Right kidney (tissue), 1 donor: ENCODE measurements around the gene DNAAF2.
"Not testable (repeated sequence)": the region's sequence is repeated elsewhere in the genome, so short reads cannot be mapped to it uniquely, and the experiment has no call there.

Experiments
- DNase-seq: peaks from one replicate; pipeline ENCODE4 v3.0.0-alpha.2; 2016

The DNAAF2 gene

DNA sequence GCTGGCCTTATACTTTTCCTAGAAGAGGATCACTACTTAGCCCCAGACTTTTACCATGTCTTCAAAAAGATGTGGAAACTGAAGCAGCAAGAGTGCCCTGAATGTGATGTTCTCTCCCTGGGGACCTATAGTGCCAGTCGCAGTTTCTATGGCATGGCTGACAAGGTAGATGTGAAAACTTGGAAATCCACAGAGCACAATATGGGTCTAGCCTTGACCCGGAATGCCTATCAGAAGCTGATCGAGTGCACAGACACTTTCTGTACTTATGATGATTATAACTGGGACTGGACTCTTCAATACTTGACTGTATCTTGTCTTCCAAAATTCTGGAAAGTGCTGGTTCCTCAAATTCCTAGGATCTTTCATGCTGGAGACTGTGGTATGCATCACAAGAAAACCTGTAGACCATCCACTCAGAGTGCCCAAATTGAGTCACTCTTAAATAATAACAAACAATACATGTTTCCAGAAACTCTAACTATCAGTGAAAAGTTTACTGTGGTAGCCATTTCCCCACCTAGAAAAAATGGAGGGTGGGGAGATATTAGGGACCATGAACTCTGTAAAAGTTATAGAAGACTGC lies 12.9 kb downstream of the DNAAF2 start:
- no peak for DNase-seq

DNA sequence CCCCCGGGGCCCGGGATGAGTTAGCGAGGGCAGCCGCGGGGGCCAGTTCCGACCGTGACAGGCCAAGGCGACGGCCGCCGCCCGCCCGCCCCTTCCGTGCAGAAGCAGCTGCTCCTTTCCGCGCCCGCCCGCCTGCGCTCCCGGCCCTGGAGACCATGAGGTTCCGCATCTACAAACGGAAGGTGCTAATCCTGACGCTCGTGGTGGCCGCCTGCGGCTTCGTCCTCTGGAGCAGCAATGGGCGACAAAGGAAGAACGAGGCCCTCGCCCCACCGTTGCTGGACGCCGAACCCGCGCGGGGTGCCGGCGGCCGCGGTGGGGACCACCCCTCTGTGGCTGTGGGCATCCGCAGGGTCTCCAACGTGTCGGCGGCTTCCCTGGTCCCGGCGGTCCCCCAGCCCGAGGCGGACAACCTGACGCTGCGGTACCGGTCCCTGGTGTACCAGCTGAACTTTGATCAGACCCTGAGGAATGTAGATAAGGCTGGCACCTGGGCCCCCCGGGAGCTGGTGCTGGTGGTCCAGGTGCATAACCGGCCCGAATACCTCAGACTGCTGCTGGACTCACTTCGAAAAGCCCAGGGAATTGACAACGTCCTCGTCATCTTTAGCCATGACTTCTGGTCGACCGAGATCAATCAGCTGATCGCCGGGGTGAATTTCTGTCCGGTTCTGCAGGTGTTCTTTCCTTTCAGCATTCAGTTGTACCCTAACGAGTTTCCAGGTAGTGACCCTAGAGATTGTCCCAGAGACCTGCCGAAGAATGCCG lies 13.7 kb downstream of the DNAAF2 start:
- no peak for DNase-seq

DNA sequence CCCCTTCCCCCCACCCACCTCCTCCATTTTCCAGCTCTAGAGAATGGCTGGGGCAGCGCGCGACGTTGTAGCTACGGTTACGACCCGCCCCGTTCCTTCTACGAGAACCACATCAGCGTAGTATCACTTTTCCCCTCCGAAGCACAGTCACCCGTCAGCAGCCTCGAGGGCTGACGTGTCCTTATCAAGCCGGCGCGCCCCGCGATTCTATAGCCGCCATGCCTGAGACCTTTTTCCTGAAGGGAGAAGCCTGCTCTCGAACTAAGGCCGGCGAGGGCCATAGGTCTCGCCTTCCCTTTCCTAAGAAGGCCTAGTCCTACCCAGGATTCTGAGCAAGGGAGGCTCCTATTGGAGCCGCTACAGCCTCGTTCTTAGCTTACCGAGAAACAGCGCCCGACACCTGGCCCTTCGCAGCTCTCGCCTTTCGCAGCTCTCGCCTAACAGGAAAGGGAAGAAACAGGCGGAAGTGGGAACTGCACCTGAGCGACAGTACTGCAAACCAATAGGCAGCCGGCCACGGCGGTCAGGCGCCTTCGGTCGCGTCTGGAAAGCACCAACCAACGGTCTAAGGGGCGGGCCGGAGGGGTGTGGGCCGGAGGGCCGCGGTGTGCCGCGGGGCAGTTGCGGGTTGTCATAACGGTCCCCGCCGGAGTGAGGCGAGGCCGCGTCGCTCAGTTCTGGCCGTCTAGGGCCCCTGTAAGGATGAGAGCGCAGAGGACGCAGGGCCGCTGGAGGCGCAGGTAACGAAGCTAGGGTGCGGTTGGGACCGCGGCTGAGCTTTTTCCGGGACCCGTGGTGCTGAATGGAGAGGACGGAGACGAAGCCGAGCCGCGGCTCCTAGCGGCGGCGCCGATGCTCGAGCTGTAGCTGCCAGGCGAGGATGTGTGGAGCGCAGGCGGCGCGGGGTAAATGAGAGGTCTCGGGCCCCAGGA lies 14.6 kb downstream of the DNAAF2 start, which contains the start of the genes MGAT2 and RPL36AL:
Gene MGAT2 (plus strand): TSS at position 618 of the 932 bp plus-strand sequence. CDS start 470 bp downstream, outside the sequence.
Gene RPL36AL (minus strand): TSS at position 445 of the 932 bp plus-strand sequence. CDS start 1,522 bp downstream, outside the sequence.
- peak; percentile 98 for DNase-seq

DNA sequence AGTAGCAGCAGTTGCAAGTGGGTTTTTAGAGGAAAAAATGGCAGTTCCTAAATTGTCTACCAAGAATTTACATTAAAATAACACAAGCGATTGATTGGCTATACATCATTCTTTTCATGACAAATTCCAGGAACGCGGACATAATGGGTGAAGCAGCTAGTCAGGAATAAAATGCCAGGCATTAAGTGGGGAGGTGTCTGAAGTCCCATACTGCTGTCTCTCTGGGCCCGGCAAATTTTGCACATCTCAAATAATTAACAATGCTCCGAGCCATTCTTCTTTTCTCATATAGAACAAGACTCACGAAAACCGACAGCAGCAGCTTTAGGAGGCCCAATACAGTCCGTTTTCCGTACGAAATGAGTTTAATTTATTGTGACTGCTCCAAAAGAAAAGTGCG lies 15.3 kb downstream of the DNAAF2 start:
- no peak for DNase-seq

DNA sequence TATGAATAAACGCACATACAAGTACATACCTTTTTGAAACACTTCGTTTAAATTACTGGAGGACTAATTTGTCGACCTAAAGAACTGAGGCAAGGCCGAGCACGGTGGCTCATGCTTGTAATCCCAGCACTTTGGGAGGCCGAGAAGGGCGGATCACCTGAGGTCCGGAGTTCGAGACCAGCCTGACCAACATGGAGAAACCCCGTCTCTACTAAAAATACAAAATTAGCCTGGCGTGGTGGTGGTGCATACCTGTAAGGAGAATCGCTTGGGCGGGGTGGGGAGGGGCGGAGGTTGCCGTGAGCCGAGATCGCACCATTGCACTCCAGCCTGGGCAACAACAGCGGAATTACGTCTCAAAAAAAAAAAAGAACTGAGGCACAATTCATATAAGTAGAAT lies 15.8 kb downstream of the DNAAF2 start:
- not testable (repeated sequence) for DNase-seq

DNA sequence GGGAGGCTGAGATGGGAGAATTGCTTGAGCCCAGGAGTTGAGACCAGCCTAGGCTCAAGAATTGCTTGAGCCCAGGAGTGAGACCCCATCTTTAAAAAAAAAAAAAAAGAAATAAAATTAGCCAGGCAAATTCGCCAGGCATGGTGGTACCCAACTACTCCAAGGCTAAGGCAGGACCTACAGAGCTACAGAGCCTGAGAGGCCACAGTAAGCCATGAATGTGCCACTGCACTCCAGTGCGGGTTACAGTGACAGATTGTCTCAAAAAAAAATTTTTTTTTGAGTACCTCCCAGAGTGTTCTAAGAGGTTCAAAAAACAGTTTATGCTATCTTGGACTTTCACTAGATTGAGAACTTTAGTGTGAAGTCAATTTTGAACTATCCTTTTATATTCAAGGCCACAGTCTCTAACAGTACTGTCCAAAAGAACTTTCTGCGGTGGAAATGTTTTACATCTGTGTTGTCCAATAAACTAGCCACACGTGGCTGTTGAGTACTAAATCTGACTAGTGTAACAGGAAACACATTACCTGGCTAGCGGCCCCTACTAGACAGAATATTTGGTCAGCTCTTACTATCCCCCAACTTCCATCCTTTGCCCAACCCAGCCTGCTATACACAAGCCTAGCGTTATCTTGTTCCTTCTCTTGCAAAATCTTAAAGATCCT lies 17.1 kb downstream of the DNAAF2 start:
- no peak for DNase-seq

DNA sequence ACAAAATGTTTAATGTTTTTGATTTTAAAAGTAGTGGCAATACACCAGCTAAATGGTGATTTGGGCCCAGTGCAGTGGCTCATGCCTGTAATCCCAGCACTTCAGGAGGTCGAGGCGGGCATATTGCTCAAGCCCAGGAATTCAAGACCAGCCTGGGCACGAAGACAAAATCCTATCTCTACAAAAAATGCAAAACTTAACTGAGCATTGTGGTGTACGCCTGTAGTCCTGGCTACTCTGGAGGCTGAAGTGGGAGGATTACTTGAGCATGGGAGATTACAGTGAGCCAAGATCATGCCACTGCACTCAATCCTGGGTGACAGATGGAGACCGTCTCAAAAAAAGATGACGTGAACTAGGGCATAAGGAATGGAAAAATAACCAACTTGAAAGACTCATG lies 19.3 kb downstream of the DNAAF2 start:
- no peak for DNase-seq

DNA sequence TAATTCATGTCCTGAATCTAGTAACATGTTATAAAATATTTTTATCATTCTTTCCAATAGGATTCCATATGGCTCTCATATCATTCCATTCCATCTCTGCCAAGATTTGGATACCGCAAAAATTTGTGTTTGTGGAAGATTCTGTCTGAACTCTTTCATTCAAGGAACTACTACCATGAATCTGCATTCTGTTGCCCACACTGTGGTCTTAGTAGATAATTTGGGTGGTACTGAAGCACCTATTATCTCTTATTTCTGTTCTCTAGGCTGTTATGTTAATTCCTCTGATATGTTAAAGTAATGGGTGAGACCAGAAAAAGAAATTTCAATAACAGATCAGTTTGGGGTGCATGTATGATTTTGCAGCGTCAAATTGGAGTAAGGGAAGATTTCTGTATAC lies 20.8 kb downstream of the DNAAF2 start:
- DNase-seq = no peak

DNA sequence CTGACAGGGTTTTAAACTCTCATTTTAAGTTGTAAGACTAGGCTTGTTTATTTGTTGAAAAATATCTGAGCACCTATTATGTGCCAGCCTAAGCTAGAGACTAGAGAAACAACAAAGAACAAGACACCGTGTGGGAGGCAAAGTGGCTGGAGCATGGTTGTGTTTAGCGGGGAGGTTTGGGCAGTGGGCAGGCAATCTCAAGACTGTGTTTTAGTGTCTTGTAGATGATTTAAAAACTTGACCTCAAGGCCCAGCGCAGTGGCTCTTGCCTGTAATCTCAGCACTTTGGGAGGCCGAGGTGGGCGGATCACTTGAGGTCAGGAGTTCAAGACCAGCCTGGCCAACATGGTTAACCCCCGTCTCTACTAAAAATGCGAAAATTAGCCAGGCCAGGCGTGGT lies 22.4 kb downstream of the DNAAF2 start:
- no peak for DNase-seq

DNA sequence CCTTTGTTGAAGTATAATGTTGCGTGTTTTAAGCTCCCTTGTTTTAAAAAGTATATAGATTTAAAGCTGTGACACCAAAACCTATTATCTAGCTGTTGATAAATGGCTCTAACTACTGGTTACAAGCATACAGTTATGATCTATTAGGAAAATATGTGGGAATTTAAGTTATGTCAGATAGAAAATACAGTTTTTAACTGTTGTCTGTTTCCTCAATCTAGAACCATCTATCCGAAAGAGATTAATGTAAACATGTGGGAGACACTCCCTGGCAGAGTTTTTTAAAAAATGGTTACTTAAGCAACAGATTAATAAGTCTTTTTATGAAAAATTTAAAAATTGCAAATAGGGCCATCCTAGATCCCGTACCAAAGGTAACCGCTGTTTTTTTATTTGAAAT lies 22.8 kb downstream of the DNAAF2 start:
- no peak for DNase-seq

DNA sequence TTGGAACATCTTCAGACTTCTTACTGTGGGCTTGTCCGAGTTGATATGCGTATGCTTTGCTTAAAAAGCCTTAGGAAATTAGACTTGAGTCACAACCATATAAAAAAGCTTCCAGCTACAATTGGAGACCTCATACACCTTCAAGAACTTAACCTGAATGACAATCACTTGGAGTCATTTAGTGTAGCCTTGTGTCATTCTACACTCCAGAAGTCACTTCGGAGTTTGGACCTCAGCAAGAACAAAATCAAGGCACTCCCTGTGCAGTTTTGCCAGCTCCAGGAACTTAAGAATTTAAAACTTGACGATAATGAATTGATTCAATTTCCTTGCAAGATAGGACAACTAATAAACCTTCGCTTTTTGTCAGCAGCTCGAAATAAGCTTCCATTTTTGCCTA lies 27.5 kb downstream of the DNAAF2 start:
- no peak for DNase-seq

DNA sequence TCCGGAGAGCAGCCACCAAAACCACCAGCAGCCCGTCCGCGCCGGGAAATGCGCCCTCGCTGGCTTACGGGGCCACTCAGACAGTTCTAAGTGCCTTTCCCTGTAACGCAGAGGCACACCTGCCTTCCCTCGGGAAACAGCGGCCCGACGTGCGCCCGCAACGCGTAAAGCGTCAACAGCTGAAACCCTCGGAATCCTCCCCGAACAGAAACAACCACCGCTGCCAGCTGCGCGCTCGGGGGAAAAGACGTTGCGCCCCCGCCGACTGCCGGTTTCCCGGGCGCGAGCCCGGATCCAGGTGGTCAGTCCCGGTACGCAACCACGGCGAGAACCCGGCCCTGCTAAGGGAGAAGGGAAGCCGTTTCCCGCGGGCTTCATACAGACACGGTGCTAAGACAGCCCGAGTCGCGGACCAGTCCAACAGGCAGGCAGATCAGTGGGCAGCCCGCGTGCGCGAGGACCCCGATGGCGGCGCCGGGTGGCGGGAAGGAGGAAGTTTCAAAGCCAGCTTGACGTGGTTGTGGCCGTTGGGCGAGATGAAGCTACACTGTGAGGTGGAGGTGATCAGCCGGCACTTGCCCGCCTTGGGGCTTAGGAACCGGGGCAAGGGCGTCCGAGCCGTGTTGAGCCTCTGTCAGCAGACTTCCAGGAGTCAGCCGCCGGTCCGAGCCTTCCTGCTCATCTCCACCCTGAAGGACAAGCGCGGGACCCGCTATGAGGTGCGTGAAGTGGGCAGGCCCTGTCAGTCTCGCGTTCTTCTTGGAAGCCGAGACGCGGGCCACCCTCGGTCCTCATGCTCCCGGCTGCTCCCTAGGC lies 36.4 kb downstream of the DNAAF2 start, which contains the start of gene LRR1:
Gene LRR1 (plus strand): TSS at position 456 of the 816 bp plus-strand sequence. CDS start 81 bp downstream, at position 537.
- DNase-seq = peak; percentile 99

DNA sequence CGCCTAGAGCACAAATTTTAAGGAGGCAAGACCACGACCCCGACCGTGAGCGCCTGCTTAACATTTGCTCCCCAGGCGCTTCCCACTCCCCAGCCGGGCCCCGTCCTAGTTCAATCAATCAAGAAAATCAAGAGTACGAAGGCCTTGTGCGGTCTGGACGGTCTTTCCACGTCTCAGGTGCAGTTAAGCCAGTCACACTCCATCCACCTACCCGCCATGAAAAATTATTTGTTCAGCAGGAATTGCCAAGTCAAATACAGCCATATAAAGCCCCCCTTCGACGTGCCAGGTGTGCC lies 36.9 kb downstream of the DNAAF2 start:
- DNase-seq = no peak

DNA sequence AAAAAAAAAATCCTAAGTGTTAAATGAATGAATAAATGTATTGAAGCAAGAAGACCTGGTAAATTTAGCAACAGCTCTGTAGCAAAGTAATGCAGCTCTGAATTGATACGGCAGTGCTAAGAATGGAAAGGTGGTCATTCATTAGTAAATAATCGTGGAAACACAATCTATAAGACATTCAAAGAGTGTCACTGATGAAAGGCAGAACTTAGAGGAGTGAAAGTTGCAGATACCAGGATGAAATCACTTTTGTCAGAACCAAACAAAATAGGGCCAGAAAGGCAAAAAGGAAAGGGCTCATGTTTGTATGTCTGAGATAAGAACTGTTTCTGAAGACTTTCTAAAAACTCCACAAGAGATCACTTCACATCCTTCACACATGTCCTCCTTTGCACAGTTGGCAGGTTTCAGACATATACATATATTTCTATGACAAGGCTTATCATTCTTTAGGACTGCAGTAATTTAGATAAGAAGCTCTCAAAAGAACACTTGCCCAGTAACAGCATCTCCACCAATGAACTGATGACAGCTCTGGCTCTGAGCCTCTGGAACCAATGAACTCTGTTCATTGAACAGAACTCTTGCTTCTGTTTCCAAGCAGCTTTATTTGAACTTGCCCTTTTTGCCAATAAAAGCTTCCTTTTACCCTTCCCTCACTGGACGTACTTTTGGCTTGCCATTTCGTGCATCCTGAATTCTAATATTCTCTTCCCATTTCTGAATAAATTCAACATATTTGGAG lies 40.5 kb downstream of the DNAAF2 start:
- no peak for DNase-seq

DNA sequence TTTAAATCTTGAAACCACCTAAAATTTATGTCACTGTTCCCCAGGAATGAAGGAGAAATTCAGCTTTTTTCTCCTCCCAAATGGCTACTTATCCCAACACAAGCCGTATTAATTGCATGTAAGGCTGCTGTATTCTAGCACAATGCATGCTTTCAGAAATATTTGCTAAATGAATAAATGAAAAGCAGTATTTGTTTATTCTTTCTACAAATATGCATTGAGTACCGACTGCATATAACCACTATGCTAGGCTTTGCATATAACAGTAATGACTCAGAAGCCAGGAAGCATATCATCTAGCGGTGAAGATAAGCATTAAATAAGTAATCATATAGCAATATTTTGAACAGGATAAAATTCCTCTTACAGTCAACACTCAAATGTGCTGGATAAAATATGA lies 42.0 kb downstream of the DNAAF2 start:
- no peak for DNase-seq

DNA sequence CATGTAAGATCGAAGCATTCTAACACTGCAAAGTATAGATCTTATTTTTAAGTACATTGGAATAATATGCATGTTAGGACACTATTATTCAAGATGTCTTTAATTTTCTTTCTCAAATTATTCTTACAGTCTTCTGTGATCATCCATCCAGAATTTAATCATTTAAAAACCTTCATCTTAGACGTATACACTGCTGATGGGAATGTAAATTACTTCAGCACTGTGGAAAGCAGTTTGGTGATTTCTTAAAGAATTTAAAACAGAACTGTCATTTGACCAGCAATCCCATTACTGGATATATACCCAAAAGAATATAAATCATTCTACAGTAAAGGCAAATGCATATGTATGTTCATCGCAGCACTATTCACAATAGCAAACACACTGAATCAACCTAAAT lies 45.7 kb downstream of the DNAAF2 start:
- no peak for DNase-seq

DNA sequence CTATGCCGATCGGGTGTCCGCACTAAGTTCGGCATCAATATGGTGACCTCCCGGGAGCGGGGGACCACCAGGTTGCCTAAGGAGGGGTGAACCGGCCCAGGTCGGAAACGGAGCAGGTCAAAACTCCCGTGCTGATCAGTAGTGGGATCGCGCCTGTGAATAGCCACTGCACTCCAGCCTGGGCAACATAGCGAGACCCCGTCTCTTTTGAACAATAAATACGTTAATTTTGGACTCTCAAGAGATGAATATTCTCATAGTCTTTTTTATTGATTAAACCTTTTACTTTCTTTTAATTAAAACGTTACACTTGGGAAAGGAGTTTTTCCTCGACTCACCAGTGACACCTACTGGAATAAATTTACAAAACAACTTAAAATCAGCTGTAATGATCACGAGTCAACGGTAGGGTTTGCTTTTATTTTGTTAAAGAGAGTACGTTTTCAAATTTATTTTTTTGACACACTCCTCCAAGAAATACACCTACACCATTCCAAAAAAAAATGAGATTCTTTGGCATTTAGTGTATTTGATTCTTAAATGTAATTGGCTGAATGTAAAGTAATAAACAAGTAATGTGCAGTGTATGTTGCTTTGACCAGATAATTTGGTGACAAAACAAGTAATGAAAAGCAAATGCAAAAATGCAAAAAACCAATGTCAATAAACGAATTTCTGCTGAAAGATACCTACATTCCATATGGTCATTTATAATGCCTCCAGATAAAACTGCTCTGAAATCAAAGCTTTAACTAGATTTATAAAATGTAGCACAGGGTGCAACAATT lies 48.2 kb downstream of the DNAAF2 start:
- peak; percentile 76 for DNase-seq

DNA sequence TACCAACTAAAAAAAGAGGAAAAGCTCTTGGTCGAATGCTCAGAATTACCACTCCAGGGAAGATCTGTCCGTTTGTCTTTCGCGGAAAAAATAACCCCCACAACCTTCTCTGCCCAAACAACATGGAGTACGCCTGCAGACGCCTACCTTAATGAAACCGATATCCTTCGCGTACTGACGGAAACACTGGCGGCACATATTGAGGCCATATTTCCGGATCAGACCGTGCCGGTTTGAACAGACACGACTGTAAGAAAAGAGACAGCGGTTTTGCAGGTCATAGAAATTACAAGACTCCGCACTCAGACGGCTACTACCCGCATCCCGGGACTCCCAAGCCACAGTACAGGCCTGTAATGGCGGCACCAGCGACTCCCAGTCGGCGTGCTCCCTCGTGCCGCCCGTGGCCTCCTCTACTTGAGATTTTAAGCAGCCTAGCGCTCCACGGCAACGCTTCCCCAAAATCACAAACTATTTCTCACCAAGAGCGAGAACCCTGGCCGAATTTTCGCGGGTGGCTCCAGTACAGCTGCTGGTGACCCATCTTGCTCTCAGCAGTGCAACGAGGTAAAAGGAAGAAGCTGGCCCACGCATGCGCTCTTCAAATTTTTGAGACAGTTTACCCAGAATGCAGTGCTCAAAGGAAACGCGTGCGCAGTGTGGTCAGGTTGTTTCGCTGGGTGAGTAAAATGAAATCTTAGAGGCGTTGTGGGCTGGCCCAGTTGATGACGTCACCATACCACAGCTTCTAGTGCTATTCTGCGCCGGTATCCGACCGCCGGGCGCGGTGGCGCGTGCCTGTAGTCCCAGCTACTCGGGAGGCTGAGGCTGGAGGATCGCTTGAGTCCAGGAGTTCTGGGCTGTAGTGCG lies 49.0 kb downstream of the DNAAF2 start, which contains the start of gene RPS29:
Gene RPS29 (minus strand): TSS at position 578 of the 870 bp plus-strand sequence. CDS start 34 bp downstream, at position 544.
- DNase-seq = peak; percentile 97
